DMS53 treated with DMSO at 0.1 percent for 48 hours (cell line): ENCODE data around the gene ZBTB46.

Source experiments
- DNase-seq: peaks from one replicate; lab custom pipeline; 2025; ENCODE audit not compliant: unreplicated experiment; lab: John Stamatoyannopoulos, UW

ZBTB46 gene

DNA sequence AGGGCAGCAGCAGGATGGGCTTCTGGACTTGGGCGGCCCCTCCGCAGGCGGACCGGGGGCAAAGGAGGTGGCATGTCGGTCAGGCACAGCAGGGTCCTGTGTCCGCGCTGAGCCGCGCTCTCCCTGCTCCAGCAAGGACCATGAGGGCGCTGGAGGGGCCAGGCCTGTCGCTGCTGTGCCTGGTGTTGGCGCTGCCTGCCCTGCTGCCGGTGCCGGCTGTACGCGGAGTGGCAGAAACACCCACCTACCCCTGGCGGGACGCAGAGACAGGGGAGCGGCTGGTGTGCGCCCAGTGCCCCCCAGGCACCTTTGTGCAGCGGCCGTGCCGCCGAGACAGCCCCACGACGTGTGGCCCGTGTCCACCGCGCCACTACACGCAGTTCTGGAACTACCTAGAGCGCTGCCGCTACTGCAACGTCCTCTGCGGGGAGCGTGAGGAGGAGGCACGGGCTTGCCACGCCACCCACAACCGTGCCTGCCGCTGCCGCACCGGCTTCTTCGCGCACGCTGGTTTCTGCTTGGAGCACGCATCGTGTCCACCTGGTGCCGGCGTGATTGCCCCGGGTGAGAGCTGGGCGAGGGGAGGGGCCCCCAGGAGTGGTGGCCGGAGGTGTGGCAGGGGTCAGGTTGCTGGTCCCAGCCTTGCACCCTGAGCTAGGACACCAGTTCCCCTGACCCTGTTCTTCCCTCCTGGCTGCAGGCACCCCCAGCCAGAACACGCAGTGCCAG is 134.3 kb downstream of the ZBTB46 start, which contains the start of gene TNFRSF6B:
TSS of gene TNFRSF6B (plus strand) at position 25 of the 729 bp plus-strand sequence. CDS start at position 141, 116 bp downstream.
- no peak for DNase-seq

DNA sequence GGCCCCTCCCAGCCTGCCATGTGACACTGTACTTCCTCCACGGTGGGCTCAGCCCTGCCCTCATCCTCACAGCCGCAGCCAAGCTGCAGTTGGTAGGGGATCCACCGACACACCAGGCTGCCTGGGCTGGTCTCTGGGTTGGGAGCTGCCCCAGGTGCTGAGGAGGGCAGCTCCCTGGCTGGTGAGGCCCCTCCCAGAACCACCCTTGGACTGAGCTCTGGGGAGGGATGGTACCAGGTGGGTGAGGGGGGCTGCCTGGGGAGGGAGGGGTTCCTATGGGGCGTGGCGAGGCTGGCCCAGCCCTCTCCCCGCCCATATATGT is 134.8 kb downstream of the ZBTB46 start:
- DNase-seq = no peak

DNA sequence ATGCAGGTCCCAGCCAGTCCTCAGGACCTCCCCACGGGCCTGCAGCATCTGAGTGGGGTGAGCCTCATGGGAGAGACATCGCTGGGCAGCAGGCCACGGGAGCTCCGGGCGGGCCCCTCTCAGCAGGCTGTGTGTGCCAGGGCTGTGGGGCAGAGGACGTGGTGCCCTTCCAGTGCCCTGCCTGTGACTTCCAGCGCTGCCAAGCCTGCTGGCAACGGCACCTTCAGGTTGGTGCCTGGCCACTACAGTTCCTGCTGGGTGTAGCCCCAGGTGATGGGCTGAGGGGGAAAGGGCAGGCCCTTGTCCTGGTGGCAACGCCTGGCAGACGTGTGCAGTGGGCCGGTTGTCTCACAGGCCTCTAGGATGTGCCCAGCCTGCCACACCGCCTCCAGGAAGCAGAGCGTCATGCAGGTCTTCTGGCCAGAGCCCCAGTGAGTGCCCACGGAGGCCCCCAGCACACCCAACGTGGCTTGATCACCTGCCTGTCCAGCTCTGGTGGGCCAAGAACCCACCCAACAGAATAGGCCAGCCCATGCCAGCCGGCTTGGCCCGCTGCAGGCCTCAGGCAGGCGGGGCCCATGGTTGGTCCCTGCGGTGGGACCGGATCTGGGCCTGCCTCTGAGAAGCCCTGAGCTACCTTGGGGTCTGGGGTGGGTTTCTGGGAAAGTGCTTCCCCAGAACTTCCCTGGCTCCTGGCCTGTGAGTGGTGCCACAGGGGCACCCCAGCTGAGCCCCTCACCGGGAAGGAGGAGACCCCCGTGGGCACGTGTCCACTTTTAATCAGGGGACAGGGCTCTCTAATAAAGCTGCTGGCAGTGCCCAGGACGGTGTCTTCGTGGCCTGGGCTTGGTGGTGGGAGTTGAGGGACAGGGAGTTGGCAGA is 135.4 kb downstream of the ZBTB46 start:
- no peak for DNase-seq

DNA sequence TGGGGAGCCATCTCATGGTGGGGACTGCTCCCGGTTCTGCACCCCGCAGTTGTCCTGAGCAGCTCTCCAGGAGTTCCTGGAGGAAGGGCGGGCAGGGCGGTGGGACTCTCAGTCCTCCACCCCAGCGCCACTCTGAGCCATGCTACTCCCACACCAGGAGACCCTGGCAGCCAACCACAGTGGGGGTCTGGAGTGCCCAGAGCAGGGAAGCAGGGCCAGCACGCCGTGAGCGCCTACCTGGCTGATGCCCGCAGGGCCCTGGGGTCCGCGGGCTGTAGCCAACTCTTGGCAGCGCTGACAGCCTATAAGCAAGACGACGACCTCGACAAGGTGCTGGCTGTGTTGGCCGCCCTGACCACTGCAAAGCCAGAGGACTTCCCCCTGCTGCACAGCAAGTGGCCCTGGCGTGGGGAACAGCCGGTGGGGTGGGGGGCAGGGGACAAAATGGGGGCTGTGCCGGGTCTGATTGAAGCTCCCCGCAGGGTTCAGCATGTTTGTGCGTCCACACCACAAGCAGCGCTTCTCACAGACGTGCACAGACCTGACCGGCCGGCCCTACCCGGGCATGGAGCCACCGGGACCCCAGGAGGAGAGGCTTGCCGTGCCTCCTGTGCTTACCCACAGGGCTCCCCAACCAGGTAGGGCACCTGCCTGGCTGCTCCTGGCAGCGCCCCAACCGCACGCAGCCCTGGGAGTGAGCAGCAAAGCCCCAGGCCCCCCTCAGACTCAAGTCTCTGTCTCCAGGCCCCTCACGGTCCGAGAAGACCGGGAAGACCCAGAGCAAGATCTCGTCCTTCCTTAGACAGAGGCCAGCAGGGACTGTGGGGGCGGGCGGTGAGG is 136.3 kb downstream of the ZBTB46 start:
- DNase-seq = no peak

DNA sequence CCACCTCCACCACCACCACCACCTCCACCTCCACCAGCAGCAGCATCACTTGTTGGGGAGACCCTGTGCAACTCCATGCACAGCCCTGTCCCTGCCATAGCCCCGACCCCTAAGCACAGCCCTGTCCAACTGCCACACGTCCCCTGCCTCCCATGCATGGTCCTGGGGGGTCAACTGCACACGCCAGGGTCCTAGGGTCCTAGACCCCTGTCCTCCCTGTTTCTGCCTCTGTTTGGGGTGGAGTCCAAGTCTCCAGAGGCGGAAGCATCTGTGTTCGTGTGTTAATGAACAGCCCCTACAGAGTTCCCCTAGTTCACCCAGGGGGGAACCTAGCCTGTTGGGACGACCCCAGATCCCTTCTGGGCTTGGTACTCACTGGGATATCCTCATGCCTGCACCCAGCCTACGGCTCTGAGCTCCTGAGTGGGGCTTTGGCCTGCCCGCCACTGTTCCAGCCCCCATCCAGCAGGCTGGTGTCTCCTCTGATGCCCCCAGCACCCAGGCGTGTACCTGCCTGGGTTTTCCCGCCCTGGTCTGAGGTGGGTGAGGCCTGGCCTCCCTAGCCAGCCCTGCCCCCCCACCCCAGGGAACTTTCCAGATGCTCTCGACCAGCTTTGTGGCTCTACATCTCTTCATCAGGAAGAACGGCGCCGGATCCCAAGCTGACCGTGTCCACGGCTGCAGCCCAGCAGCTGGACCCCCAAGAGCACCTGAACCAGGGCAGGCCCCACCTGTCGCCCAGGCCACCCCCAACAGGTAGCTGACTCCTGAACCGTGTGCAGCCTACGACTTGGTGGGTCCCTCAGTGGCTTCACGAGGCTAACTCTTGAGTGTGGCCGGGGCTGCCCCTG is 137.1 kb downstream of the ZBTB46 start:
- no peak for DNase-seq
